22Rv1 (cell line): Measurements from ENCODE around the gene CAPNS1.

Experiments
- ZFX ChIP-seq: fragments of 450-650 bp; IDR thresholded peaks from 2 replicates; pipeline ENCODE4 v1.6.1; 2017; ENCODE audit warnings: antibody characterized with exemption, borderline replicate concordance
- TF ChIP-seq, protein P1 (sequence below): fragments of 450-650 bp; IDR thresholded peaks from 2 replicates; pipeline ENCODE4 v1.5.1; 2017; ENCODE audit warnings: mild to moderate bottlenecking

DNA sequence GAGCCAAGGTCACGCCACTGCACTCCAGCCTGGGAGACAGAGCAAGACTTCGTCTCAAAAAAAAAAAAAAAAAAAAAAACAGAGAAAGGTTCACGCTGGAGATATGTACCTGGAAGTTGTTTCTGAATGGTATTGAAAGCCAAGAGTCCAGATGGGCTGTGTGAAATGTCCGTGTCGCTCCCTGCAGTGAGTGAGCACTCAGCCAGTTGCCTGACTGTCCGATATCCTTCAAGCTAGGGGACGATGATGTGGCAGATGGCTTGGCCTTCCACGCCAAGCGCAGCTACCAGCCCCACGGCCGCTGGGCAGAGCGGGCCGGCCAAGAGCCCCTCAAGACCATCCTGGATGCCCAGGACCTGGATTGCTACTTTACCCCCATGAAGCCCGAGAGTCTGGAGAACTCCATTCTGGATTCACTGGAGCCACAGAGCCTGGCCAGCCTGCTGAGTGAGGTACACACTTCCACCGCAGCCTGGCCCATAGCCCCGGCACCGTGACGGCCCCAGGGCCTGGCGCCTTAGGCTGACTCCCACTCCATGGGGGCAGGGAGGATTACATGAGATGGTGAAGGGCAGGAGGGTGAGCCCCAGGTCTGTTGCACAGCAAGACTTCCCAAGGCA is 40.6 kb upstream of the CAPNS1 start:
- TF ChIP-seq, protein P1, sequence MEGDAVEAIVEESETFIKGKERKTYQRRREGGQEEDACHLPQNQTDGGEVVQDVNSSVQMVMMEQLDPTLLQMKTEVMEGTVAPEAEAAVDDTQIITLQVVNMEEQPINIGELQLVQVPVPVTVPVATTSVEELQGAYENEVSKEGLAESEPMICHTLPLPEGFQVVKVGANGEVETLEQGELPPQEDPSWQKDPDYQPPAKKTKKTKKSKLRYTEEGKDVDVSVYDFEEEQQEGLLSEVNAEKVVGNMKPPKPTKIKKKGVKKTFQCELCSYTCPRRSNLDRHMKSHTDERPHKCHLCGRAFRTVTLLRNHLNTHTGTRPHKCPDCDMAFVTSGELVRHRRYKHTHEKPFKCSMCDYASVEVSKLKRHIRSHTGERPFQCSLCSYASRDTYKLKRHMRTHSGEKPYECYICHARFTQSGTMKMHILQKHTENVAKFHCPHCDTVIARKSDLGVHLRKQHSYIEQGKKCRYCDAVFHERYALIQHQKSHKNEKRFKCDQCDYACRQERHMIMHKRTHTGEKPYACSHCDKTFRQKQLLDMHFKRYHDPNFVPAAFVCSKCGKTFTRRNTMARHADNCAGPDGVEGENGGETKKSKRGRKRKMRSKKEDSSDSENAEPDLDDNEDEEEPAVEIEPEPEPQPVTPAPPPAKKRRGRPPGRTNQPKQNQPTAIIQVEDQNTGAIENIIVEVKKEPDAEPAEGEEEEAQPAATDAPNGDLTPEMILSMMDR = no peak
- TF ChIP-seq ZFX = no peak
